BJ (cell line): ENCODE data around the gene CPB2. TPM values are rescaled to one million over a fixed set of nuclear protein-coding genes. Genes with fewer than 3 reads are reported as not detected.

Source experiments
- CTCF ChIA-PET: fragments of 350-600 bp; formaldehyde crosslinking; extraction: SDS; loops from one replicate; lab custom pipeline; 2021; ENCODE audit warnings: antibody characterized with exemption, inconsistent platforms; lab: Yijun Ruan, JAX
- POLR2A ChIA-PET: fragments of 300-600 bp; sonication (Branson Sonifier 250); formaldehyde crosslinking; extraction: SDS; loops from one replicate; lab custom pipeline; 2021; ENCODE audit warnings: antibody characterized with exemption; lab: Charles Lee
- DNase-seq: peaks from one replicate; pipeline ENCODE4 v3.0.0-alpha.2; 2011; ENCODE audit warnings: low read depth
- H3K27me3 ChIP-seq: 2 replicates; pipeline ENCODE4 v1.6.0; 2011; ENCODE audit warnings: low read length; ENCODE audit not compliant: control insufficient read depth, insufficient read depth
- H3K36me3 ChIP-seq: 2 replicates; pipeline ENCODE4 v1.5.1; 2011; ENCODE audit warnings: low read length; ENCODE audit not compliant: control insufficient read depth, insufficient read depth
- H3K4me3 ChIP-seq: 2 replicates; pipeline ENCODE4 v1.5.1; 2011; ENCODE audit warnings: low read depth, mild to moderate bottlenecking, control low read depth, low read length
- CTCF ChIP-seq: IDR thresholded peaks from 2 replicates; pipeline ENCODE4 v1.5.1; 2011; ENCODE audit warnings: low read depth, mild to moderate bottlenecking, control low read depth, inconsistent platforms, low read length, moderate library complexity; ENCODE audit not compliant: insufficient read depth
- polyA plus RNA-seq: library from polyadenylated mRNA; depleted of rRNA; stranded (reverse); fragments of >200 nt; gene quantifications from 2 replicates; pipeline ENCODE4 v1.2.3, GENCODE V29; 2011

Gene CPB2
- polyA plus RNA-seq, 1 experiment, result not detected

GRCh38 chr13:46057256-46058015 lies 47.4 kb downstream of the CPB2 start:
- POLR2A ChIA-PET, result no interaction called here
- CTCF ChIA-PET, result interaction anchor here (0.6 kb wide), 1 partner anchor 111 kb away, joined by 3 read pairs; no protein-coding TSS in a partner anchor
- Histone ChIP-seq H3K4me3 (no peak overlapping the region), H3K27me3 (no peaks in the 10 kb centered on the region), H3K36me3 (no peaks in the 10 kb centered on the region)
- no peak for DNase-seq
- no peak for TF ChIP-seq CTCF

- ChIA-PET CTCF (interaction anchor here (1.2 kb wide), 1 partner anchor 20 kb away, joined by 3 read pairs; no protein-coding TSS in a partner anchor), POLR2A (interaction anchor here (0.6 to 0.7 kb wide), 2 partner anchors 15 to 22 kb away, joined by 3 to 4 read pairs; no protein-coding TSS in a partner anchor)
- DNase-seq, result no peak
- no peak for TF ChIP-seq CTCF
- Histone ChIP-seq H3K36me3 (no peaks in the 10 kb centered on the region), H3K27me3 (no peaks in the 10 kb centered on the region), H3K4me3 (peak overlapping the region; percentile 87)
Observed at GRCh38 chr13:46053162-46054012, 51.4 kb downstream of the CPB2 start.

DNA sequence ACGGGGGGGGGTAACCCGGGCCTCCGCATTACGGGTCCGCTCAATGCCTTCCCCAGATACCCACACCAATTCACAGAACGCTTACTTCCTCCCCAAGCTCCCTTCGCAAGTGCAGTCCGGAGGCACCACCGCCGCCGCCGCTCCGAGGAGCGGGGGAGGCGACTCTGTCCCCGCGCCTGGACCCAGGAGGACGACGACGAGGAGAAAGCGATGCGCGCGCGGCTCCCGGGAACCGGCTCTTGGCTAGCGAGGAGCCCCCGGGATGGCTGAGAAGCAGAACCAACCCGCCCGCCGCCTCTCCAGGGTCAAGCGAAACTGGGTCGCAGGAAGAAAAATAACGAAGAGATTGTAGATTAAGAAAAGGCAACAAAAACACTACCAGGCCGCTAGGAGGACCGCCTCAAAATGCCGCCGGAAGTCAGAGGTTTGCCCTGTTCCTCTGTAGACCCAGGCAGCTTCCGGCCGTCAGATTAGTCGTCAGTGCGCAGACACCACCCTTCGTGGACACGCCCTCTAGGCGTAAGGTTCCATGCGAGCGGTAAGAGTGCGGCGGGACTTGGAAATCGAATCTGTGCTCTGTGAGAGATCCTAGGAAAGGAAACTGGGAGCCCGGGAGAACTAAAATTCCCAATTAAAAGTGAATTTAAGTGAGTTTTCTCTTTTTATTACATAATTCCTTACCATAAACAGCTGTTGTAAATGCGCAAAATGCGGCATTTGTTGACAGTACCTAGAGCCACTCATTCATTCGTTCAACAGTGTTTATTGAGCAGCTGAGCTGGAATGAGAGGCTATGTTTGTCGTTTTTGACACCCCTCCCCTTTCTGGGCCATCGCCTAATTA lies 52.3 kb downstream of the CPB2 start, which contains the start of gene ZC3H13:
ZC3H13 (minus strand) TSS at position 428 of the 843 bp plus-strand sequence. CDS start 7,239 bp downstream, outside the sequence.
- Histone ChIP-seq H3K36me3 (no peaks in the 10 kb centered on the region), H3K4me3 (peak within 1 kb of the TSS; percentile 87), H3K27me3 (no peaks in the 10 kb centered on the region)
- TF ChIP-seq CTCF, result peak; percentile 36
- DNase-seq, result peak; percentile 75
- ChIA-PET POLR2A (no interaction called here), CTCF (interaction anchor here (1.2 kb wide), 1 partner anchor 19 kb away, joined by 3 read pairs; no protein-coding TSS in a partner anchor)

DNA sequence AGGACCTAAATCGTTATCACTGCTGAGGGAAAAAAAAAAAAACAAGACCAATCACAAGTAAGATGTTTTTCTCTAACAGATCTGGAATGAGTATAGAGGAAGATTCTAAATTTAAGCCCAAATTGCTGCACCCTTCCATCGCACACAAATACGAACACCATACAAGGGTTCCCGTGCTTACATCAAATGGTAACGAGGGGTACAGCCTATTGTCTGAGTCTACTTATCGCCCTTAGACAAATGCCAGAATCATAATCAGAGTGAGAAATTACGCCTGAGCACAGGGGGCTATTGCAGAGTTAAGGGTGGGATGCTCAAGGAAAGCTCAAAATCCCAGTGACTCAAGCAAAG lies 52.9 kb downstream of the CPB2 start:
- Histone ChIP-seq H3K36me3 (no peaks in the 10 kb centered on the region), H3K4me3 (peak overlapping the region; percentile 87), H3K27me3 (no peaks in the 10 kb centered on the region)
- TF ChIP-seq CTCF, result no peak
- DNase-seq, result no peak
- ChIA-PET POLR2A (no interaction called here), CTCF (interaction anchor here (1.2 kb wide), 1 partner anchor 19 kb away, joined by 3 read pairs; no protein-coding TSS in a partner anchor)
